ENCODE data around the gene TXNDC11.

TXNDC11 gene

DNA sequence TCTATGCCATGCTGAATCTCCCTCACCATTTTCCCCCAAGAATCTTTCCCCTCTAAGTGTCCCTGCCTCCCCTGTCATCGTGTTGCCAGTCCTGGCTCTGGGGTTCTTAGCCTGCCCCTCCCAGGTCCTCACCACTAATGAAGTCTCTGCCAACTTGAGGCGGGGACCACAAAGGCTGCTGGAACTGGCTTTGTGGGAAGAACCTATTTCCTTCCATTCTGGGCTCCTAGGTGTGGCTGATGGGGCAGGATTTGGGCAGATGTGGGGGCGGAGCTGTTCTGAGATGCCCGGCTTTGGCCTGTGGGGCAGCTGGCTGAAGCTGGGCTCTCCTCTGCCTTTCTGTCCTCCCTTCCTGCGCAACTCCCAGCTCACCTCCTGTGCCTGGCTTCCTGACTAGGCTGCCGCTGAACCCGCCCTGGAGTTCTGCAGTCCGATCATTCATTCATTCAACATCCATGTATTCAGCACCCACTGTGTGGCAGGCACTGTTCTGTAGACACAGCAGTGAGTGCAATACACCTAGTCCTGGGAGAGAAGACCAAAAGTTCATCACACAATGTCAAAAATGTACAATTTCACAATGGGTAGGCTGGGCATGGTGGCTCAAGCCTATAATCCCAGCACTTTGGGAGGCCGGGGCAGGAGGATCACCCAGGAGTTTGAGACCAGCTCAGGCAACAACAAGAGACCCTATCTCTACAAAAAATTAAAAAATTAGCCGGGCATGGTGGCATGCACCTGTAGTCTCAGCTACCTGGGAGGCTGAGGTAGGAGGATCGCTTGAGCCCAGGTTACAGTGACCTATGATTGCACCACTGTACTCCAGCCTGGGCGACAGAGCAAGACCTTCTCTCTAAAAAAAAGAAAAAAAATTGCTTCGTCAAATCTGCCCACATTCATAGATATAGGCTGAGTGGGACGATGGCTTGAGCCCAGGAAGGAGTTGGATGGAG, 76.3 kb downstream of the TXNDC11 start:
- TF ChIP-seq, protein P1, sequence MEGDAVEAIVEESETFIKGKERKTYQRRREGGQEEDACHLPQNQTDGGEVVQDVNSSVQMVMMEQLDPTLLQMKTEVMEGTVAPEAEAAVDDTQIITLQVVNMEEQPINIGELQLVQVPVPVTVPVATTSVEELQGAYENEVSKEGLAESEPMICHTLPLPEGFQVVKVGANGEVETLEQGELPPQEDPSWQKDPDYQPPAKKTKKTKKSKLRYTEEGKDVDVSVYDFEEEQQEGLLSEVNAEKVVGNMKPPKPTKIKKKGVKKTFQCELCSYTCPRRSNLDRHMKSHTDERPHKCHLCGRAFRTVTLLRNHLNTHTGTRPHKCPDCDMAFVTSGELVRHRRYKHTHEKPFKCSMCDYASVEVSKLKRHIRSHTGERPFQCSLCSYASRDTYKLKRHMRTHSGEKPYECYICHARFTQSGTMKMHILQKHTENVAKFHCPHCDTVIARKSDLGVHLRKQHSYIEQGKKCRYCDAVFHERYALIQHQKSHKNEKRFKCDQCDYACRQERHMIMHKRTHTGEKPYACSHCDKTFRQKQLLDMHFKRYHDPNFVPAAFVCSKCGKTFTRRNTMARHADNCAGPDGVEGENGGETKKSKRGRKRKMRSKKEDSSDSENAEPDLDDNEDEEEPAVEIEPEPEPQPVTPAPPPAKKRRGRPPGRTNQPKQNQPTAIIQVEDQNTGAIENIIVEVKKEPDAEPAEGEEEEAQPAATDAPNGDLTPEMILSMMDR (IDR thresholded peaks at IDR 0.05) = no peak
- no peak for DNase-seq (ENCODE audit: low spot score)
- H3K27ac ChIP-seq = no peak overlapping the region
- no peak overlapping the region for H3K4me3 ChIP-seq

DNA sequence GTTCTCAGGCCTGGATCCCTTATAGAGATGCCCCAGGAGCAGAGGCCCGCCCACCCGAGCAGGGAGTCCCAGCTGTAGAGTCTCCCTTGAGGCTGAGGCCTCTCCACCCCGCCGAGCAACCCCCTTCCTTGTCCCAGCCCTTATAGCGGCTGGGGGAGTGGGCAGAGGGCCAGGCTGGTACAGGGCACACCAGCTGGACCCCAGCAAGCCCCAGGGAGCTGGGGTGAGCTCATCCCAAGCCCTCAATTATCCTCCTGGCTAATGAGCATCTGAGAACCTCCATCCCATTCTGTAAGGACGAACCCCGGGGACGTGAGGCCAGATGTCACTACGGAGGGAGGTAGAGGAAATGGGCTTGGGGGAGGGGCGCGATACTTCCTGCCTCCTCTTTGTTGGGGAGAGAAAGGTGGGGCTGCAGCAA, 77.6 kb downstream of the TXNDC11 start:
- TF ChIP-seq, protein P1 (IDR thresholded peaks at IDR 0.05) = no peak
- DNase-seq (ENCODE audit: low spot score) = no peak
- H3K27ac ChIP-seq = no peak overlapping the region
- no peak overlapping the region for H3K4me3 ChIP-seq

DNA sequence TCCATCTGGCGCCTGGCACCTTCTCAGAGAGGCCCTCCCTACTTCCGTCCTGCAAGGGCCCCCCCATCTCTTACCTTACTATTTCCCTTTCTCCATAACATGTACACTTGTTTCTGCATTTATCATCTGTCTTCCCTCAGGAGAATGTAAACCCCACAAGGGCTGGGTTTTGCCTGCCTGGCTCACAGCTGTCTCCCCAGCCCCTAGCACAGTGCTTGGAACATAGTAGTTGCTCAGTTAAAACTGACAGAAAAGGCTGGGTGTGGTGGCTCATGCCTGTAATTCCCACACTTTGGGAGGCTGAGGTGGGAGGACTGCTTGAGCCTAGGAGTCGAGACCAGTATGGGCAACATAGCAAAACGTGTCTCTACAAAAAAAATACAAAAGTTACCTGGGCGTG, 80.1 kb downstream of the TXNDC11 start:
- no peak overlapping the region for H3K4me3 ChIP-seq
- no peak for DNase-seq (ENCODE audit: low spot score)
- TF ChIP-seq, protein P1 (IDR thresholded peaks at IDR 0.05) = no peak
- H3K27ac ChIP-seq = no peak overlapping the region

DNA sequence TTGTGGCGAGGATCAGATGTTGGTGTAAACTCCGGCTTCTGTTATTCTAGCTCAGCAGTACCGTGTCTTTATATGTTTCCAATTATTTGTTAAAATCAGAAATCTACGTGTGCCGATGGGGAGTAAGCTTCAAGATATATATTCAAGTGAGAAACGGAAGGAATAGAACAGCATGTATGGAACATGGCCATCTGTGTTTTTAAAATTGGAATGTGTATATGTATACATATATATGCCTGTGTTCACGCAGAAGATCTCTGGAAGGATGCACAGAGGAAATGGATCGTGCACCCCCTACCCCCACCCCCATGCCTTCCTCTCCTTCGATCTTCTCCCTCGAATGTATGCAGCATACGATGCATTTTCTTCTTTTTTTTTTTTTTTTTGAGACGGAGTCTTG, 82.1 kb downstream of the TXNDC11 start:
- Histone ChIP-seq H3K4me3 (no peak overlapping the region), H3K27ac (no peak overlapping the region)
- DNase-seq (ENCODE audit: low spot score) = no peak
- TF ChIP-seq, protein P1 (IDR thresholded peaks at IDR 0.05) = no peak

DNA sequence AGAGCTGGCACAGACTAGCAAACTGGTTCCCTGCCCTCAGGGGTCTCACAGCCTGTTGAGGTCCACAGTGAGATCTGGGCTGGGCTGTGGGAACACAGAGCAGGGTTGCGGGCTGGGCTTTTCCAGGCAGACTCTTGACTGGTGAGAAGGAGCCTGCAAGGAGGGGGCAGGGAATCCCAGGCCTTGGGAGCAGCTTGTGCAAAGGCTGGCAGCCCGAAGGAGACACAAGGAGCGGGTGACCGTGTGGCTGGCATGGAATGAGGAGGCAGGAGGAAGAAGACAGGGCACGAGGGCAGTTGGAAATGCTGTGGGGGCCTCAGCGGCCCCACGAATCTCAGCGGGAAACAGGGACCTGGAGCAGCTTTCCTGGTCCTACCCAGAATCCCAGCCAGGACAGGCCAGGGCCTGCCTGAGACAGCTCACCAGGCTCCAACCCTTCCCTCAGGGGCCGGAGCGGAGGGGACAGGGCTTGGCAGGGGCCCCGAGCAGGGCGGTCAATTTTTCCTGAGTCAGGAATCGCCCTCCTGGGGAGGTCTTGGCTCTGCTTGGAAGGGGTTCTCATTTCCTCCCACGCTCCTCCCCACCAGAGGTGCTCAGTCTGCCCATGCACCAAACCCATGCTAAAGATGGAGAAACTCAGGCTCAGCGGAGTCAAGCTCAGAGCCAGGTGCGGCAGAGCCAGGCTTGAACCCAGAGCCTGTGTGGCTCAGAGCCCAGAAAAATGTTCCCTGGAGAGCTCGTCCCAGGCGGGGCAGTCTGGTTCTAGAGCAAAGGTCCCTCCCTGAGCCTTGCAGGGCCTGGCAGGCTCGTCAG, 83.6 kb downstream of the TXNDC11 start:
- TF ChIP-seq, protein P1 (IDR thresholded peaks at IDR 0.05) = no peak
- H3K27ac ChIP-seq = peak overlapping the region; percentile 71 to 75

DNA sequence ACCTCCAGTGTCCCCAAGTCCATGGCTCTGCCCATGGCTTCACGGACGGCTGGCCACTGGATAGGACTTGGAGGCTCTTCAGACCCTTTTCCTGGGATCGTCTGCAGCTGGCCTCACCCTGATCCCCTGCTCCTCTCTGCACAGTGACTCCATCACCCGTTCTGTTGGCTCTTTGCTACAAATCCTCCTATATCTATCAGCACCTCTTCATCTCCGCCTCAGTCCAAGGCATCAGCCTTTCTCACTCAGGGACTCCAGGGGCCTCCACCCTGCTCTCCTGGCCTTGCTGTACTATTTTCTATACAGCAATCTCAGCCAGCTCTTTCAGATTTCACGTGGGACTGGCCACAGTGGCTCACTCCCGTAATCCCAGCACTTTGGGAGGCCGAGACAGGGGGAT, 85.1 kb downstream of the TXNDC11 start:
- DNase-seq (ENCODE audit: low spot score) = no peak
- Histone ChIP-seq H3K4me3 (no peak overlapping the region), H3K27ac (no peak overlapping the region)
- TF ChIP-seq, protein P1 (IDR thresholded peaks at IDR 0.05) = no peak

More for the DNA sequence above, 83.6 kb downstream of the TXNDC11 start:
- no peak overlapping the region for H3K4me3 ChIP-seq
- DNase-seq (ENCODE audit: low spot score) = no peak

All from coronary artery (tissue), 2 donors.